HUES64 (cell line): ENCODE data around the gene SCNN1B.
"Not testable (repeated sequence)": the region's sequence is repeated elsewhere in the genome, so short reads cannot be mapped to it uniquely, and the experiment has no call there.

Source experiments
- H3K27ac ChIP-seq: 2 replicates; pipeline ENCODE4 v1.7.0; 2013; ENCODE audit warnings: low read depth, low read length, inconsistent platforms
- H3K27me3 ChIP-seq: 2 replicates; pipeline ENCODE4 v1.6.1; 2013; ENCODE audit warnings: mild to moderate bottlenecking, low read length; ENCODE audit not compliant: insufficient read depth
- H3K36me3 ChIP-seq: 2 replicates; pipeline ENCODE4 v1.6.1; 2013; ENCODE audit warnings: mild to moderate bottlenecking, low read length; ENCODE audit not compliant: insufficient read depth
- H3K4me1 ChIP-seq: 2 replicates; pipeline ENCODE4 v1.6.1; 2013; ENCODE audit warnings: mild to moderate bottlenecking, low read length, moderate library complexity; ENCODE audit not compliant: insufficient read depth
- H3K4me3 ChIP-seq: 2 replicates; pipeline ENCODE4 v1.5.1; 2013; ENCODE audit warnings: mild to moderate bottlenecking, low read length, moderate library complexity
- H3K9ac ChIP-seq: 2 replicates; pipeline ENCODE4 v1.6.1; 2013; ENCODE audit warnings: mild to moderate bottlenecking, low read depth, low read length
- H3K9me3 ChIP-seq: 2 replicates; pipeline ENCODE4 v1.6.1; 2013; ENCODE audit warnings: low read depth, low read length; ENCODE audit not compliant: insufficient read depth
- WGBS: fragments of 150-250, 120-280 bp; methylation state at CpG from one replicate; pipeline ENCODE4 v1.1.7; 2013; ENCODE audit warnings: missing lambda C conversion rate; 5-methylcytosine and 5-hydroxymethylcytosine counted together

SCNN1B gene

GRCh38 chr16:23288209-23288608 is 13.9 kb upstream of the SCNN1B start:
- WGBS, result 92% methylated on average over 3 of the region's 3 CpGs

GRCh38 chr16:23288726-23289512 is 13.2 kb upstream of the SCNN1B start:
- 92% methylated on average over 9 of the region's 9 CpGs for WGBS
- no peak overlapping the region for H3K9ac ChIP-seq
- no peaks in the 10 kb centered on the region for H3K9me3 ChIP-seq
- H3K36me3 ChIP-seq, result no peaks in the 10 kb centered on the region
- H3K27me3 ChIP-seq, result no peaks in the 10 kb centered on the region
- no peak overlapping the region for H3K4me3 ChIP-seq
- H3K27ac ChIP-seq, result no peak overlapping the region
- H3K4me1 ChIP-seq, result no peaks in the 10 kb centered on the region

More at GRCh38 chr16:23288209-23288608, 13.9 kb upstream of the SCNN1B start:
- Histone ChIP-seq H3K36me3 (no peaks in the 10 kb centered on the region), H3K27ac (no peak overlapping the region), H3K4me3 (no peak overlapping the region), H3K4me1 (no peaks in the 10 kb centered on the region), H3K27me3 (no peaks in the 10 kb centered on the region), H3K9me3 (no peaks in the 10 kb centered on the region), H3K9ac (no peak overlapping the region)

- no peaks in the 10 kb centered on the region for H3K4me1 ChIP-seq
- no peaks in the 10 kb centered on the region for H3K9me3 ChIP-seq
- H3K36me3 ChIP-seq, result no peaks in the 10 kb centered on the region
- 92% methylated on average over 11 of the region's 12 CpGs for WGBS
- H3K27me3 ChIP-seq, result no peaks in the 10 kb centered on the region
- H3K27ac ChIP-seq, result no peak overlapping the region
- H3K9ac ChIP-seq, result no peak overlapping the region
- H3K4me3 ChIP-seq, result no peak overlapping the region
Measured at GRCh38 chr16:23290189-23291062, 11.7 kb upstream of the SCNN1B start.

GRCh38 chr16:23293016-23293415 is 9.1 kb upstream of the SCNN1B start:
- no peak overlapping the region for H3K4me3 ChIP-seq
- no peaks in the 10 kb centered on the region for H3K27me3 ChIP-seq
- 94% methylated on average over 5 of the region's 6 CpGs for WGBS

GRCh38 chr16:23294260-23294659 is 7.8 kb upstream of the SCNN1B start:
- Histone ChIP-seq H3K4me1 (no peaks in the 10 kb centered on the region), H3K36me3 (no peaks in the 10 kb centered on the region), H3K4me3 (no peak overlapping the region), H3K9me3 (no peaks in the 10 kb centered on the region), H3K27ac (no peak overlapping the region), H3K27me3 (peaks cover 3% of the 10 kb centered on the region; the same call in 1 of the 2 replicates), H3K9ac (no peak overlapping the region)
- WGBS, result 93% methylated on average over 2 of the region's 2 CpGs

More at GRCh38 chr16:23293016-23293415, 9.1 kb upstream of the SCNN1B start:
- Histone ChIP-seq H3K9ac (no peak overlapping the region), H3K9me3 (no peaks in the 10 kb centered on the region), H3K4me1 (no peaks in the 10 kb centered on the region), H3K36me3 (no peaks in the 10 kb centered on the region), H3K27ac (no peak overlapping the region)

GRCh38 chr16:23296994-23297393 is 5.1 kb upstream of the SCNN1B start:
- WGBS, result 80% methylated on average over 3 of the region's 3 CpGs
- H3K4me1 ChIP-seq, result no peaks in the 10 kb centered on the region; the same call in 1 of the 2 replicates
- no peak overlapping the region for H3K27ac ChIP-seq
- H3K36me3 ChIP-seq, result no peaks in the 10 kb centered on the region
- H3K9me3 ChIP-seq, result no peaks in the 10 kb centered on the region
- no peak overlapping the region for H3K9ac ChIP-seq
- H3K27me3 ChIP-seq, result peaks cover 21% of the 10 kb centered on the region
- H3K4me3 ChIP-seq, result no peak overlapping the region

GRCh38 chr16:23298290-23298915 is 3.7 kb upstream of the SCNN1B start:
- no peaks in the 10 kb centered on the region for H3K9me3 ChIP-seq
- H3K36me3 ChIP-seq, result no peaks in the 10 kb centered on the region
- no peak overlapping the region for H3K4me3 ChIP-seq
- H3K27me3 ChIP-seq, result peaks cover 35% of the 10 kb centered on the region
- WGBS, result 88% methylated on average over 6 of the region's 6 CpGs
- no peaks in the 10 kb centered on the region; the same call in 1 of the 2 replicates for H3K4me1 ChIP-seq
- no peak overlapping the region for H3K27ac ChIP-seq
- H3K9ac ChIP-seq, result no peak overlapping the region

GRCh38 chr16:23299815-23300214 is 2.3 kb upstream of the SCNN1B start:
- H3K27ac ChIP-seq, H3K9me3 ChIP-seq, H3K9ac ChIP-seq, H3K4me3 ChIP-seq, H3K36me3 ChIP-seq, H3K4me1 ChIP-seq: not testable (repeated sequence)
- peaks cover 46% of the 10 kb centered on the region for H3K27me3 ChIP-seq
- 63% methylated on average over 2 of the region's 3 CpGs for WGBS

GRCh38 chr16:23301251-23302044 is 654 bp upstream of the SCNN1B start:
- H3K4me3 ChIP-seq, result peak overlapping the region; percentile 58
- H3K9me3 ChIP-seq, result no peaks in the 10 kb centered on the region
- no peaks in the 10 kb centered on the region for H3K36me3 ChIP-seq
- no peak overlapping the region for H3K9ac ChIP-seq
- no peaks in the 10 kb centered on the region; the same call in 1 of the 2 replicates for H3K4me1 ChIP-seq
- 19% methylated on average over 18 of the region's 18 CpGs for WGBS
- H3K27ac ChIP-seq, result no peak overlapping the region
- peaks cover 46% of the 10 kb centered on the region for H3K27me3 ChIP-seq

GRCh38 chr16:23303685-23304084 is 1.6 kb downstream of the SCNN1B start:
- H3K27ac ChIP-seq, result no peak overlapping the region
- H3K27me3 ChIP-seq, result peaks cover 42% of the 10 kb centered on the region
- 84% methylated on average over 6 of the region's 7 CpGs for WGBS

More at GRCh38 chr16:23303685-23304084, 1.6 kb downstream of the SCNN1B start:
- no peaks in the 10 kb centered on the region; the same call in 1 of the 2 replicates for H3K4me1 ChIP-seq
- H3K9ac ChIP-seq, result no peak overlapping the region
- H3K36me3 ChIP-seq, result no peaks in the 10 kb centered on the region
- no peaks in the 10 kb centered on the region for H3K9me3 ChIP-seq
- H3K4me3 ChIP-seq, result no peak overlapping the region
